Fibroblast of the aortic adventitia (primary cell): ENCODE results near the gene KCTD16. TPM values are rescaled to one million over a fixed set of nuclear protein-coding genes. Genes with fewer than 3 reads are reported as not detected.

Experiments
- DNase-seq: peaks from one replicate; pipeline ENCODE4 v3.0.0-alpha.2; 2010; ENCODE audit warnings: low read depth
- H3K4me3 ChIP-seq: 2 replicates; pipeline ENCODE4 v1.5.1; 2011; ENCODE audit warnings: low read depth, mild to moderate bottlenecking, control low read depth, low read length, moderate library complexity
- total RNA-seq: library from RNA; depleted of rRNA; stranded (reverse); fragments of >200 nt; gene quantifications from 2 replicates; pipeline ENCODE4 v1.2.3, GENCODE V29; 2012; ENCODE audit warnings: low replicate concordance
- TF ChIP-seq, protein P1 (sequence below): IDR thresholded peaks from 2 replicates; pipeline ENCODE4 v1.5.1; 2011; ENCODE audit warnings: mild to moderate bottlenecking, low read length, control low read depth, inconsistent platforms; ENCODE audit not compliant: insufficient read depth

Gene KCTD16
- total RNA-seq, 1 donor, result 12.6 TPM

GRCh38 chr5:144318011-144318410 is 147.3 kb downstream of the KCTD16 start:
- TF ChIP-seq, protein P1, sequence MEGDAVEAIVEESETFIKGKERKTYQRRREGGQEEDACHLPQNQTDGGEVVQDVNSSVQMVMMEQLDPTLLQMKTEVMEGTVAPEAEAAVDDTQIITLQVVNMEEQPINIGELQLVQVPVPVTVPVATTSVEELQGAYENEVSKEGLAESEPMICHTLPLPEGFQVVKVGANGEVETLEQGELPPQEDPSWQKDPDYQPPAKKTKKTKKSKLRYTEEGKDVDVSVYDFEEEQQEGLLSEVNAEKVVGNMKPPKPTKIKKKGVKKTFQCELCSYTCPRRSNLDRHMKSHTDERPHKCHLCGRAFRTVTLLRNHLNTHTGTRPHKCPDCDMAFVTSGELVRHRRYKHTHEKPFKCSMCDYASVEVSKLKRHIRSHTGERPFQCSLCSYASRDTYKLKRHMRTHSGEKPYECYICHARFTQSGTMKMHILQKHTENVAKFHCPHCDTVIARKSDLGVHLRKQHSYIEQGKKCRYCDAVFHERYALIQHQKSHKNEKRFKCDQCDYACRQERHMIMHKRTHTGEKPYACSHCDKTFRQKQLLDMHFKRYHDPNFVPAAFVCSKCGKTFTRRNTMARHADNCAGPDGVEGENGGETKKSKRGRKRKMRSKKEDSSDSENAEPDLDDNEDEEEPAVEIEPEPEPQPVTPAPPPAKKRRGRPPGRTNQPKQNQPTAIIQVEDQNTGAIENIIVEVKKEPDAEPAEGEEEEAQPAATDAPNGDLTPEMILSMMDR, result no peak
- H3K4me3 ChIP-seq, result no peak overlapping the region
- DNase-seq, result no peak

- TF ChIP-seq, protein P1, result no peak
- no peak overlapping the region for H3K4me3 ChIP-seq
Measured at GRCh38 chr5:144318460-144318859, 147.8 kb downstream of the KCTD16 start.

DNA sequence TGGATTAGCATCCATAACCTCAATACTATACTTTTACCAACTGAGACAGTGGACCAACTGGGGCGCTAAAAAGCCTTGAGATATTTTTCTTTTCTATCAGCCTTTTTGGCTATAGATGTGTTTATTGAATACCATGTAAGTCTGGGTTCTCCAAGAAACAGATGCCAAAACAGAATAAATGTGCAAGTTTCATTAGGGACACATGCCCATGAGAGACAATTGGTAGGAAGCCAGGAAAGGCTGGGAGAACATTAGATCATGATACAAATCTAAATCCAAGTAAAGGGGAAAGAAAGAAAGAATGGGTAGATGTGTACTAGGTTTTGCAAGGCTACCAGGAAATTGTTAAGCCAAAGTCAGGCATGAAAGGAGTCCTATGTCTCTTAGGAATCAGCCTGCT is 152.5 kb downstream of the KCTD16 start:
- no peak for DNase-seq
- TF ChIP-seq, protein P1, result no peak
- no peak overlapping the region for H3K4me3 ChIP-seq

More at GRCh38 chr5:144318460-144318859, 147.8 kb downstream of the KCTD16 start:
- DNase-seq, result no peak

GRCh38 chr5:144325532-144325931 is 154.9 kb downstream of the KCTD16 start:
- H3K4me3 ChIP-seq, result no peak overlapping the region
- TF ChIP-seq, protein P1, result no peak
- DNase-seq, result no peak

DNA sequence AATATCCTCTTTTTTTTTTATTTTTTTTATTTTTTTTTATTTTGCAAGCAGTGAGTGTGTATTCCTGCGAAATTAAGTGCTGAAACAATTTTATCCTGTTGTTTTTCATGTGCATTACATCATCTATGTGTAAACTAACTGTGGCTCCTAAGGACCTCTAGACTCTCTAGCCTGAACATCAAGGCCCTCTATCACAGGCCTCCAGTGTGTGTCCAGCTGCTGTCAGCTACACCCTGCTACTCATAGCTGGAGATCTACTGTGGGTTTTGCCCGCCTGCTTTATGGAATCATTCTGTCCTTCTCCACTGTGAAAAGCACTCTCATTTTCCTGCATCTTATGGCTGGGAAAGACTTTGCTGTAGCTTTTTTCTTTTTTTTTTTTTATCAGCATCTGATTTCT is 157.8 kb downstream of the KCTD16 start:
- H3K4me3 ChIP-seq, result no peak overlapping the region
- TF ChIP-seq, protein P1, result no peak
- DNase-seq, result no peak

DNA sequence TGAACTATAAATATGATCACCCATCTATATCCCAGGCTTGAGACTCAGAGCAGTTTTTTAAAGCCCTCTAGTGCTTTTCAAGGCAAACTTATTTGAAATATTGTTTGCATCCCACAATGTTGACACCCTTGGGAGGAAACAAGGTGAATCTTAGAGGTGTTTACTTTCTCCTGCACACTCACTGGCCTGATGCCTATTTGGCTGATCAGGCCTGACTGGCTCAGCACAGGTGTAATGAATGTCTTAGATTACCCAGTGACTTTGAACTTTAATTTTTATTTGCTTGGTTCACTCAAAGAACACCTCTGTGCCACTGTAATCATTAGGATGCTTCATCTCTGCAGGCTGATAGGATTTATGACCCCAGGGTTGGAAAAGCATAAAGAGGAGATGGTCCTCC is 158.3 kb downstream of the KCTD16 start:
- H3K4me3 ChIP-seq, result no peak overlapping the region
- no peak for DNase-seq
- TF ChIP-seq, protein P1, result no peak

DNA sequence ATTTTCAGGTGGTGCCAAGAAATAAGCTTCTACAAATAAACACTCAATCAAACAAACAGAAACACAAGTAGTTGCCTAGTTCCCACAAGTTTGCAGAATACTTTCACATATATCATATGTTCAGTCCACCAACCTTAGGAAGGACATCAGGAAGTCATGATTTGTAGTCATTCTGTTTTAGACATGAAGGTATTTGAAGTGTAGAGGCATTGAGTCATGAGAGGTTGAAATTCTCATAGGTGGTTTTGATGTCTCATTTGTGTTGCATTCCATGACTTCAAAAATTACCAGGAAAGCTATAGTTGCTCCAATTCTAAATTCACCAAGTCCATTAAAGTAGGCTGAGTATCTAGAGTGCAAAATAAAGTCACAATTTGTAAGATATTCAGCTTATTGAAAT is 159.0 kb downstream of the KCTD16 start:
- no peak for DNase-seq

More for the DNA sequence above, 159.0 kb downstream of the KCTD16 start:
- TF ChIP-seq, protein P1, result no peak
- H3K4me3 ChIP-seq, result no peak overlapping the region
